IMR-90 (cell line): Measurements from ENCODE around the gene SPAG4. TPM values are rescaled to one million over a fixed set of nuclear protein-coding genes. Genes with fewer than 3 reads are reported as not detected.

Experiments
- ATAC-seq: fragments of 200-7000 bp; cut with Tn5 transposase; 2 replicates; pipeline ENCODE4 v1.9.1; 2020; ENCODE audit warnings: low read depth, mild to moderate bottlenecking, moderate library complexity
- BruUV-seq: library from RNA; stranded (reverse); fragments of 400-500 nt; replicated peaks from 2 replicates; lab custom pipeline; 2021; lab: Mats Ljungman, UMichigan
- CTCF ChIA-PET: fragments of 300-600 bp; formaldehyde crosslinking; extraction: SDS; loops from one replicate; lab custom pipeline; 2021; ENCODE audit warnings: antibody characterized with exemption; lab: Yijun Ruan, JAX
- POLR2A ChIA-PET: fragments of 300-600 bp; sonication (Branson Sonifier 250); formaldehyde crosslinking; loops from one replicate; lab custom pipeline; 2022; ENCODE audit warnings: antibody characterized with exemption; ENCODE audit not compliant: unreplicated experiment; lab: Charles Lee
- DNase-seq: peaks from one replicate; pipeline ENCODE4 v3.0.0; 2013
- H2AFZ ChIP-seq: replicated peaks from 2 replicates; pipeline ENCODE3; 2013; ENCODE audit warnings: low read length, mild to moderate bottlenecking; ENCODE audit not compliant: poor library complexity
- H2AK5ac ChIP-seq: 2 replicates; pipeline ENCODE4 v1.6.1; 2013; ENCODE audit warnings: low read depth, low read length, inconsistent platforms
- H2AK9ac ChIP-seq: replicated peaks from 2 replicates; pipeline ENCODE3; 2013; ENCODE audit warnings: mild to moderate bottlenecking, low read depth, low read length, moderate library complexity; ENCODE audit not compliant: poor library complexity
- H2BK120ac ChIP-seq: 2 replicates; pipeline ENCODE4 v1.6.1; 2013; ENCODE audit warnings: low read depth, low read length, inconsistent platforms
- H2BK15ac ChIP-seq: 3 replicates; pipeline ENCODE4 v1.6.1; 2013; ENCODE audit warnings: low read depth, low read length, inconsistent platforms
- H2BK20ac ChIP-seq: 2 replicates; pipeline ENCODE4 v1.6.1; 2013; ENCODE audit warnings: low read depth, mild to moderate bottlenecking, inconsistent platforms, low read length, moderate library complexity
- H2BK5ac ChIP-seq: 2 replicates; pipeline ENCODE4 v1.6.1; 2013; ENCODE audit warnings: mild to moderate bottlenecking, low read depth, low read length, inconsistent platforms; ENCODE audit not compliant: poor library complexity, severe bottlenecking
- H3K14ac ChIP-seq: replicated peaks from 2 replicates; pipeline ENCODE4 v1.6.1; 2013; ENCODE audit warnings: low read depth, low read length, inconsistent platforms
- H3K18ac ChIP-seq: 2 replicates; pipeline ENCODE4 v1.6.1; 2013; ENCODE audit warnings: low read depth, low read length, control low read depth
- H3K23ac ChIP-seq: 2 replicates; pipeline ENCODE4 v1.6.1; 2013; ENCODE audit warnings: low read depth, low read length, inconsistent platforms
- H3K27ac ChIP-seq: 2 replicates; pipeline ENCODE4 v1.5.1; 2013; ENCODE audit warnings: mild to moderate bottlenecking, control low read depth, low read length; ENCODE audit not compliant: insufficient read depth
- H3K27me3 ChIP-seq: 2 replicates; pipeline ENCODE4 v1.6.1; 2013; ENCODE audit warnings: low read length; ENCODE audit not compliant: control insufficient read depth, insufficient read depth
- H3K36me3 ChIP-seq: 2 replicates; pipeline ENCODE4 v1.6.1; 2013; ENCODE audit warnings: low read length, mixed read lengths; ENCODE audit not compliant: control insufficient read depth, insufficient read depth
- H3K4ac ChIP-seq: 2 replicates; pipeline ENCODE4 v1.6.1; 2013; ENCODE audit warnings: low read depth, low read length, inconsistent platforms
- H3K4me1 ChIP-seq: 2 replicates; pipeline ENCODE4 v1.6.1; 2013; ENCODE audit warnings: low read length, mixed read lengths; ENCODE audit not compliant: control insufficient read depth, insufficient read depth
- H3K4me2 ChIP-seq: 2 replicates; pipeline ENCODE4 v1.6.1; 2013; ENCODE audit warnings: low read depth, mild to moderate bottlenecking, control low read depth, low read length, moderate library complexity
- H3K4me3 ChIP-seq: 2 replicates; pipeline ENCODE4 v1.5.1; 2013; ENCODE audit warnings: low read depth, mild to moderate bottlenecking, control low read depth, low read length, moderate library complexity; ENCODE audit not compliant: insufficient read depth
- H3K56ac ChIP-seq: 2 replicates; pipeline ENCODE4 v1.6.1; 2013; ENCODE audit warnings: low read length, inconsistent platforms; ENCODE audit not compliant: insufficient read depth; ENCODE audit errors: extremely low read depth
- H3K79me1 ChIP-seq, 2 experiments: 2 replicates each; pipeline ENCODE4 v1.6.1; 2013; ENCODE audit warnings: low read length in 2 of 2, inconsistent platforms in 1 of 2, low read depth in 1 of 2
- H3K9ac ChIP-seq: 2 replicates; pipeline ENCODE4 v1.6.1; 2013; ENCODE audit warnings: low read depth, low read length, control low read depth
- H3K9me1 ChIP-seq: 2 replicates; pipeline ENCODE4 v1.6.1; 2013; ENCODE audit warnings: low read length, inconsistent platforms; ENCODE audit not compliant: insufficient read depth
- H3K9me3 ChIP-seq: 2 replicates; pipeline ENCODE4 v1.6.1; 2013; ENCODE audit warnings: low read length; ENCODE audit not compliant: control insufficient read depth, insufficient read depth
- H4K20me1 ChIP-seq: 2 replicates; pipeline ENCODE4 v1.6.1; 2013; ENCODE audit warnings: low read length, inconsistent platforms; ENCODE audit not compliant: insufficient read depth
- H4K5ac ChIP-seq: 2 replicates; pipeline ENCODE4 v1.6.1; 2013; ENCODE audit warnings: mild to moderate bottlenecking, low read depth, low read length, control low read depth
- H4K8ac ChIP-seq, 2 experiments: 2 replicates each; pipeline ENCODE4 v1.6.1; 2013; ENCODE audit warnings: low read depth in 2 of 2, low read length in 2 of 2, control low read depth in 1 of 2, inconsistent platforms in 1 of 2
- H4K91ac ChIP-seq: 2 replicates; pipeline ENCODE4 v1.6.1; 2013; ENCODE audit warnings: low read depth, low read length, inconsistent platforms; ENCODE audit not compliant: insufficient read depth
- BHLHE40 ChIP-seq: fragments of 150-350 bp; IDR thresholded peaks from 2 replicates; pipeline ENCODE4 v1.6.1; 2016; ENCODE audit warnings: mild to moderate bottlenecking, low read depth, low read length
- CEBPB ChIP-seq: IDR thresholded peaks from 2 replicates; pipeline ENCODE4 v1.6.1; 2012; ENCODE audit warnings: low read depth, low read length, improper control_type of control experiment
- FOS ChIP-seq: fragments of 150-350 bp; IDR thresholded peaks from 2 replicates; pipeline ENCODE4 v1.6.1; 2016; ENCODE audit warnings: low read depth, low read length
- POLR2A ChIP-seq: IDR thresholded peaks from 2 replicates; pipeline ENCODE4 v1.6.1; 2012; ENCODE audit warnings: mild to moderate bottlenecking, low read depth, low read length
- RAD21 ChIP-seq: IDR thresholded peaks from 2 replicates; pipeline ENCODE4 v1.6.1; 2012; ENCODE audit warnings: low read length, improper control_type of control experiment
- RFX5 ChIP-seq: IDR thresholded peaks from 2 replicates; pipeline ENCODE4 v1.8.0; 2012; ENCODE audit warnings: low read depth, mild to moderate bottlenecking, low read length, moderate library complexity
- SMC3 ChIP-seq: fragments of 150-350 bp; IDR thresholded peaks from 2 replicates; pipeline ENCODE4 v1.6.1; 2016; ENCODE audit warnings: low read depth, mild to moderate bottlenecking, antibody characterized with exemption, low read length, moderate library complexity
- USF2 ChIP-seq: fragments of 150-350 bp; IDR thresholded peaks from 2 replicates; pipeline ENCODE4 v1.6.1; 2017; ENCODE audit warnings: mild to moderate bottlenecking, antibody characterized with exemption, low read length, low read depth
- WGBS, 2 experiments: methylation state at CpG; one replicate each; pipeline versions ENCODE4 v1.1.5 to v1.1.7; 2013; ENCODE audit warnings: missing lambda C conversion rate in 2 of 2; ENCODE audit not compliant: insufficient read length in 1 of 2; ENCODE audit errors: extremely low coverage in 2 of 2; 5-methylcytosine and 5-hydroxymethylcytosine counted together
- dilution Hi-C: fragments of 300-500 bp; cut with HindIII; formaldehyde crosslinking; loops from one replicate; pipeline ENCODE4 v1.14.3; 2018; ENCODE audit warnings: low sequenced_read_pairs; ENCODE audit not compliant: unreplicated experiment
- in situ Hi-C: fragments of 300-500 bp; cut with MboI; formaldehyde crosslinking; loops from 3 replicates; pipeline ENCODE4 v1.14.3; 2019; ENCODE audit warnings: low sequenced_read_pairs, inconsistent platforms, mixed read lengths
- intact Hi-C: fragments of 100-400 bp; cut with micrococcal nuclease; formaldehyde crosslinking; loops from 2 replicates; pipeline ENCODE4 v1.10.0; 2022
- polyA plus RNA-seq, 3 experiments: library from polyadenylated mRNA; depleted of rRNA; stranded (reverse); fragments of >200 nt; gene quantifications; 2 replicates each; pipeline ENCODE4 v1.2.3, GENCODE V29; 2012; ENCODE audit warnings: low replicate concordance in 1 of 3
- total RNA-seq: library from RNA; depleted of rRNA; stranded (reverse); fragments of >200 nt; gene quantifications from 2 replicates; pipeline ENCODE4 v1.2.3, GENCODE V29; 2012
- TF ChIP-seq, protein P1 (sequence below): conservative IDR thresholded peaks from 2 replicates; pipeline ENCODE4 v1.5.1; 2012; ENCODE audit warnings: mild to moderate bottlenecking, low read depth, low read length, improper control_type of control experiment
- TF ChIP-seq, protein P2 (sequence below): fragments of 150-350 bp; IDR thresholded peaks from 2 replicates; pipeline ENCODE4 v1.6.1; 2016; ENCODE audit warnings: low read depth, mild to moderate bottlenecking, low read length, moderate library complexity, borderline replicate concordance

SPAG4 gene
- total and polyA plus RNA-seq, 2 of the 4 experiments (the other 2 are of a cell fraction): 1.8 to 5.5 TPM

GRCh38 chr20:35643045-35643444 lies 27.4 kb downstream of the SPAG4 start:
- H3K9me1 ChIP-seq: peaks cover 30% of the 10 kb centered on the region
- no peak for DNase-seq
- no peaks in the 10 kb centered on the region for H3K4me1 ChIP-seq
- H2BK120ac ChIP-seq: no peak overlapping the region
- no peak overlapping the region for H2BK15ac ChIP-seq
- H3K23ac ChIP-seq: no peak overlapping the region
- H3K14ac ChIP-seq: no peak overlapping the region
- BruUV-seq: no TSS peak
- no CpG with 5 or more reads among the region's 7 CpGs for WGBS, 2 experiments
- no peak overlapping the region for H3K4me2 ChIP-seq
- POLR2A ChIA-PET: interaction anchor here (0.5 kb wide), 1 partner anchor 420 kb away, joined by 3 read pairs; no protein-coding TSS in a partner anchor
- peaks cover 2% of the 10 kb centered on the region; the same call in 1 of the 2 replicates for H3K36me3 ChIP-seq
- H3K27me3 ChIP-seq: no peaks in the 10 kb centered on the region
- TF ChIP-seq RFX5: no peak
- TF ChIP-seq POLR2A: no peak
- TF ChIP-seq SMC3: no peak
- TF ChIP-seq, protein P1, sequence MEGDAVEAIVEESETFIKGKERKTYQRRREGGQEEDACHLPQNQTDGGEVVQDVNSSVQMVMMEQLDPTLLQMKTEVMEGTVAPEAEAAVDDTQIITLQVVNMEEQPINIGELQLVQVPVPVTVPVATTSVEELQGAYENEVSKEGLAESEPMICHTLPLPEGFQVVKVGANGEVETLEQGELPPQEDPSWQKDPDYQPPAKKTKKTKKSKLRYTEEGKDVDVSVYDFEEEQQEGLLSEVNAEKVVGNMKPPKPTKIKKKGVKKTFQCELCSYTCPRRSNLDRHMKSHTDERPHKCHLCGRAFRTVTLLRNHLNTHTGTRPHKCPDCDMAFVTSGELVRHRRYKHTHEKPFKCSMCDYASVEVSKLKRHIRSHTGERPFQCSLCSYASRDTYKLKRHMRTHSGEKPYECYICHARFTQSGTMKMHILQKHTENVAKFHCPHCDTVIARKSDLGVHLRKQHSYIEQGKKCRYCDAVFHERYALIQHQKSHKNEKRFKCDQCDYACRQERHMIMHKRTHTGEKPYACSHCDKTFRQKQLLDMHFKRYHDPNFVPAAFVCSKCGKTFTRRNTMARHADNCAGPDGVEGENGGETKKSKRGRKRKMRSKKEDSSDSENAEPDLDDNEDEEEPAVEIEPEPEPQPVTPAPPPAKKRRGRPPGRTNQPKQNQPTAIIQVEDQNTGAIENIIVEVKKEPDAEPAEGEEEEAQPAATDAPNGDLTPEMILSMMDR: no peak
- TF ChIP-seq RAD21: no peak
- no peak for TF ChIP-seq BHLHE40
- no peak for TF ChIP-seq USF2
- TF ChIP-seq, protein P2, sequence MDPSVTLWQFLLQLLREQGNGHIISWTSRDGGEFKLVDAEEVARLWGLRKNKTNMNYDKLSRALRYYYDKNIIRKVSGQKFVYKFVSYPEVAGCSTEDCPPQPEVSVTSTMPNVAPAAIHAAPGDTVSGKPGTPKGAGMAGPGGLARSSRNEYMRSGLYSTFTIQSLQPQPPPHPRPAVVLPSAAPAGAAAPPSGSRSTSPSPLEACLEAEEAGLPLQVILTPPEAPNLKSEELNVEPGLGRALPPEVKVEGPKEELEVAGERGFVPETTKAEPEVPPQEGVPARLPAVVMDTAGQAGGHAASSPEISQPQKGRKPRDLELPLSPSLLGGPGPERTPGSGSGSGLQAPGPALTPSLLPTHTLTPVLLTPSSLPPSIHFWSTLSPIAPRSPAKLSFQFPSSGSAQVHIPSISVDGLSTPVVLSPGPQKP: no peak
- TF ChIP-seq FOS: no peak
- TF ChIP-seq CEBPB: no peak
- H4K8ac ChIP-seq: no peak overlapping the region
- no peak overlapping the region for H3K18ac ChIP-seq
- peaks cover 86% of the 10 kb centered on the region for H4K20me1 ChIP-seq
- dilution Hi-C loops: no loop called here
- no peak overlapping the region for H3K9ac ChIP-seq
- no peak overlapping the region for H3K4ac ChIP-seq
- no peak overlapping the region for H2BK5ac ChIP-seq
- CTCF ChIA-PET: no interaction called here
- H4K91ac ChIP-seq: no peak overlapping the region
- in situ Hi-C loops: no loop called here
- no peaks in the 10 kb centered on the region for H3K9me3 ChIP-seq
- H4K5ac ChIP-seq: no peak overlapping the region
- intact Hi-C loops: no loop called here
- no peak overlapping the region for H2BK20ac ChIP-seq
- H3K27ac ChIP-seq: no peak overlapping the region
- peaks cover 52 to 94% of the 10 kb centered on the region in 2 experiments for H3K79me1 ChIP-seq
- H2AFZ ChIP-seq: no peak overlapping the region
- no peak overlapping the region for H2AK9ac ChIP-seq
- no peak overlapping the region for H3K56ac ChIP-seq
- H2AK5ac ChIP-seq: no peak overlapping the region
- no peak overlapping the region for H3K4me3 ChIP-seq
- no peak for ATAC-seq
